ENCODE results near the gene PRSS27.
"Not testable (repeated sequence)": the region's sequence is repeated elsewhere in the genome, so short reads cannot be mapped to it uniquely, and the experiment has no call there.

Gene PRSS27

DNA sequence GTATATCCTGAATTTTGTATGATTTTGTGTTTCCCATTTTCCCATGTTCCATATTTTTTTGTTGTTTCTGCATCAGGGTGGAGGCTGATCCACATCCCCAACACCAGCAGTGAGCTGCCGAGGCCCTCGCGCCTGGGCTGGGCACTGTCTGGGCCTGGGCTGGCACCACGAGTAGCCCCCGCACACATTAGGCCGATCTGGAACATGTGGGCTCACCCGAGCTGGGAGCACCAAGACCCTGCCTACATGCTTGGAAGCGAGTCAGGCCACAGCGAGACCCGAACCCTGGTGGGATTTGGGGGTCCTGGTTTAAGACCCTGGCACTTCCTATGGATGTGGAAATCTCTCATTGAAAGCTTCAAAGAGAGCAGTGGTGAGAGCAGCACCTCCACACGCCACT, 29.2 kb downstream of the PRSS27 start:
- no peak overlapping the region for H3K27ac ChIP-seq
- TF ChIP-seq, protein P1, sequence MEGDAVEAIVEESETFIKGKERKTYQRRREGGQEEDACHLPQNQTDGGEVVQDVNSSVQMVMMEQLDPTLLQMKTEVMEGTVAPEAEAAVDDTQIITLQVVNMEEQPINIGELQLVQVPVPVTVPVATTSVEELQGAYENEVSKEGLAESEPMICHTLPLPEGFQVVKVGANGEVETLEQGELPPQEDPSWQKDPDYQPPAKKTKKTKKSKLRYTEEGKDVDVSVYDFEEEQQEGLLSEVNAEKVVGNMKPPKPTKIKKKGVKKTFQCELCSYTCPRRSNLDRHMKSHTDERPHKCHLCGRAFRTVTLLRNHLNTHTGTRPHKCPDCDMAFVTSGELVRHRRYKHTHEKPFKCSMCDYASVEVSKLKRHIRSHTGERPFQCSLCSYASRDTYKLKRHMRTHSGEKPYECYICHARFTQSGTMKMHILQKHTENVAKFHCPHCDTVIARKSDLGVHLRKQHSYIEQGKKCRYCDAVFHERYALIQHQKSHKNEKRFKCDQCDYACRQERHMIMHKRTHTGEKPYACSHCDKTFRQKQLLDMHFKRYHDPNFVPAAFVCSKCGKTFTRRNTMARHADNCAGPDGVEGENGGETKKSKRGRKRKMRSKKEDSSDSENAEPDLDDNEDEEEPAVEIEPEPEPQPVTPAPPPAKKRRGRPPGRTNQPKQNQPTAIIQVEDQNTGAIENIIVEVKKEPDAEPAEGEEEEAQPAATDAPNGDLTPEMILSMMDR (conservative IDR thresholded peaks at IDR 0.05; ENCODE audit: low read depth), result no peak
- DNase-seq (ENCODE audit: low spot score), result no peak
- POLR2A ChIA-PET (ENCODE audit: low non-redundant PET), result no interaction called here
- CTCF ChIA-PET, result no interaction called here

DNA sequence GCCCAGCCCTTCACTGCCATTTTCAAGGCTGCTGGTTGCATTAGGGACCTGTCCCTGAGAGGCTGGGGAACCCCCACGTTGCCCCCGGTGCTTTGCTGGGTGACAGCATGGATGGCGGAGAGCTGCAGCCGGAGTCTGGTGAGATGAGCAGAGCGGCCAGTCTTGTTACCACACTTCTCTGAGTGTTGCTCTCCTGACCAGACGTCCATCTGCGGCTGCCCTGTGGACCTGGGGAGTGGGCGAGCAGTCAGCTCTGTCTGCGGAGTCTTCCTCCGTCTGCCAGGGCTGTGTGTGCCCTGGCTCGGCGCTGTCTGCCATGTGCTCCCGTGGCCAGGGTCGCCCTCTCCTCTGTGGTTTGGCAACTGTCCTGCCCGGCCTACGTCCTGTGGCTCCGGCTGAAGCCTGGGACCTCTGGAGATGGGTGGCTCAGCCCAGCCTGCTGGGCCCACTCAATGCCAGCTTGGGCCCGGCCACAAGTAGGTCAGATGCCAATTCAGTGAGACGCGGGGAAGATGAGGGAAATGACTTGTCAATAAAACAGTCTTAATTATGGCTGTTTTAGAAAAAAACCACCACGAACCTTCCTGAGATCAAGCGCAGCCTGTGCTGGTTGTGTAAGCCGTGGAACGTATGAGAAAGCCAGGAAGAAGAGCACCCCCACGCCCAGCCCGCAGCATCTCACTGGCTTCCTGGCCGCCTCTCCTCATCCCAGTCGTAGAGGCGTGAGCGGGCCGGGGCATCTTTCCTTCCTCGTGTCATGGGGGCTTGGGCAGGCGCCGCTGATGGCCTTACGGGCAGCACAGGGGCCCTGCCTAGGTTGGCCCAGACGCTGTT, 29.8 kb downstream of the PRSS27 start:
- peak overlapping the region; percentile 12; the same call in 1 of the 2 replicates for H3K27ac ChIP-seq
- CTCF ChIA-PET, result no interaction called here
- POLR2A ChIA-PET (ENCODE audit: low non-redundant PET), result no interaction called here
- TF ChIP-seq, protein P1 (conservative IDR thresholded peaks at IDR 0.05; ENCODE audit: low read depth), result no peak
- DNase-seq (ENCODE audit: low spot score), result no peak

DNA sequence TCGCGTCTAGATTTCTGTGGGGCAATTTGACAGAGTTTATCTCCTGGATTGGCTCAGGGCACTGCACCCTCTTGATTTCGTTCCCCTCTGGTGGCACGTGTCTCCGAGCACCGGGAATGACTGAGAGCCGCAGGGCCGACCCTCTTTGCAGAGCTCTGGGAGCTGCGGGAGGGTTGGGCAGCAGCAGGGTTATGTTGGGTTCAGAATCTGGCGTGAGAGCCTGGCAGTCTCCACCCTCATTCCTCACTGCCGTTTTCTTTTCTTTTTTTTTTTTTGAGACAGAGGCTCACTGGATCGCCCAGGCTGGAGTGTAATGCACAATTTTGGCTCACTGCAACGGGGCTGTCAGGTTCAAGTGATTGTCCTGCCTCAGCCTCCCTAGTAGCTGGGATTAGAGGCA, 30.6 kb downstream of the PRSS27 start:
- CTCF ChIA-PET; H3K27ac ChIP-seq; POLR2A ChIA-PET (ENCODE audit: low non-redundant PET); DNase-seq (ENCODE audit: low spot score): not testable (repeated sequence)

DNA sequence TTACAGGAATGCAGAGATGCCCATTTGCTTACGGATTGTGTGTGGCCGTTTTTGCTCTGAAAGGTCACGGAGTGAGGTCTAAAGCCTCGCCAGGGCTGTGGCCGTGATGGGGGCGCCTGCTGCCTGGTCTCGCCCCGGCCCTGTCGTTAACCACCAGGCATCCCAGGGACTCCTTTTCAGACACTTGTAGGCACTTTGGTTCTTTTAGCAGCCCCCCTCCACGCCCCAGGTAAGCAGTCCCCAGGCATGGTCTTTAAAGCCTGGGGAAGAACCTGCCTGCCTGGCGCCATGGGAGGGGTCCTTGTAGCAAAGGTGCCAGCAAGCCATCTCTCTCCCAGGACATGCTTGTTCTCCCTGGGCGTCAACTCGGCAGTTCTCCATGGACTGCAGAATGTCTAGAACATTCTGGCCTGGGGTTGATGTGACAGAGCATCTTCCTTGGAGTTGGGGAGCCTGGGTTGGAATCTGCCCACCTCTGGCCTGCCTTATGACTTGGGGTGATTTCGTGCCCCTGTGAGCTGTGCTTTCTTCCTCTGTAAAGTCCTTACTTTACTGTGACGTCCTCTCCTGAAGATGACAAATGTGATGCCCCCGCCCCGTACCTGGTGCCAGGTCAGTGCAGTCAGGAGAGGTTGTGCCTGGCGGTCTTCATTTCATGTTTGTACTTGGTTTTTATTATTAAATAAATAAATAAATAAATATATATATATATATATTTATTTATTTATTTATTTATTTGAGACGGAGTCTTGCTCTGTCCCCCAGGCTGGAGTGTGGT, 32.3 kb downstream of the PRSS27 start:
- DNase-seq (ENCODE audit: low spot score), result no peak
- ChIA-PET CTCF (no interaction called here), POLR2A (ENCODE audit: low non-redundant PET) (no interaction called here)
- H3K27ac ChIP-seq, result no peak overlapping the region
- TF ChIP-seq, protein P1 (conservative IDR thresholded peaks at IDR 0.05; ENCODE audit: low read depth), result no peak

DNA sequence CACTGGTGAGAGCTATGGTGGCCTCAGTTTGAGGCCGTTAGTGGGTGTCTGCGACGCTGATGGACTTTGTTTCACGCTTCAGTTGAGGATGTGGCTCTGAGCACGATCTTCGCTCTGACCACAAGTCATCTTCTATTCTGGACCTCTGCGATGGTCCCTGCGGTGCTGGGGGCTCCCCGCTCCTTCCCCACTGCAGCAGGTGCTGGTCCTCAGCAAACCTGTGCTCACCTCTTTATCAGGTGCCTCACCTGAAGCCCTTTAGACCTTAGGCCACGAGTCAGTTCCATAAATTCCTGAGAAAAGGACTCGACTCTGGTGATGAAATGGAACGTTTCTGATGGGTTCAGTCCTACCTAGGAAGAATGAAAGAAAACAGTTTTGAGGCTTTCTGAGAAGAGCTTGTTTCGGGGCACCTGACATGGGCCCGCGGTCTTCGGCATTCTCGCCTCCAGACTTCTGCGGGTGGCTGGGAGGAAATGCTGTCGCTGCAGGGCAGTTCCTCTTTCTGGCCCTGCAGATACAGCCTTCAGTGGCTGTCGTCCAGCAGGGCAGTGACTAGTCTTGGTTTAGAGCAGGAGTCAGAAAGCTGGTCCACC, 33.0 kb downstream of the PRSS27 start:
- DNase-seq (ENCODE audit: low spot score), result no peak
- ChIA-PET POLR2A (ENCODE audit: low non-redundant PET) (no interaction called here), CTCF (no interaction called here)
- no peak overlapping the region for H3K27ac ChIP-seq
- TF ChIP-seq, protein P1 (conservative IDR thresholded peaks at IDR 0.05; ENCODE audit: low read depth), result no peak

DNA sequence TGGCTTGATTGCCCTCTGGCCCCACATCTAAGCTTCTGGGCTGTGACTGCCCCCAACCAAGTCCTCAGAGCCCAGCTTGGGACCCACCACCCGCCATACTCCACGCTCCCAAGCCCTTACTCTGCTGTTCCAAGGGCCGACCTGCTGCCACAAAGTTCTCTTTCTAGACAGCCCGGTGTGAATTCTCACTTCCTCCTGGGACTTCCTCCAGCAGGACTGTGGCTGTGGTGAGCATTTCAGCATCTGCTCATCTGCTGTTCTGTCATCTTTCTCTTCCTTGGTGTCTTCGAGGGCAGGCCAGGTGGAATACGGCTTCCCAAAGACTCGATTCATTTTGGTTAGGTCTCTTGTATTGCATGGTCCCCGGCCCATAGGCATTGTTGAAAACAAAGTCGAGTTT, 33.9 kb downstream of the PRSS27 start:
- CTCF ChIA-PET; POLR2A ChIA-PET (ENCODE audit: low non-redundant PET); H3K27ac ChIP-seq; DNase-seq (ENCODE audit: low spot score): not testable (repeated sequence)

DNA sequence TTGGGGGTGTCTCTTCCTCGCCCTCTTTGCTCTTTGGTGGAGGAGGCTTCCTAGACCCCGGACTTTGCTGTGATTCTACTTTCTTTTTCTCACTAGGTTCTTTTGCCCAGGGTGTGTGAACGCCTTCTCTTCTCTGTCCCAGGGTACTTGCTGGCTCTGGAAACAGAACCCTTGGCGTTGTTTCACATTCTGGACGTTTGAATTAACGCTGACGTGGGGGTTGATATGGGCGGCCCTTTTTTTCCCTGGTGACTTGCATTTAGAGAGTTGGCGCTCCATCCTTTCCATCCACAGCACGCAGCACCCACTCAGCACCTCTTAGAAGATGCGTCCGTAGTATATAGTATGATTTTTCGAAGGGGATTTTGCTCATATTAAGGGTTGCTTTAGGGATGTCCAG, 37.0 kb downstream of the PRSS27 start:
- peak overlapping the region; percentile 83 for H3K27ac ChIP-seq
- CTCF ChIA-PET, result interaction anchor here (0.8 kb wide), 1 partner anchor 16 kb away, joined by 3 read pairs; no protein-coding TSS in a partner anchor
- DNase-seq (ENCODE audit: low spot score); POLR2A ChIA-PET (ENCODE audit: low non-redundant PET): not testable (repeated sequence)
